IMR-90 (cell line): ENCODE results near the gene BAHD1. TPM values are rescaled to one million over a fixed set of nuclear protein-coding genes. Genes with fewer than 3 reads are reported as not detected.
"Not testable (repeated sequence)": the region's sequence is repeated elsewhere in the genome, so short reads cannot be mapped to it uniquely, and the experiment has no call there.

Experiments used
- ATAC-seq: fragments of 200-7000 bp; cut with Tn5 transposase; 2 replicates; pipeline ENCODE4 v1.9.1; 2020; ENCODE audit warnings: low read depth, mild to moderate bottlenecking, moderate library complexity
- BruUV-seq: library from RNA; stranded (reverse); fragments of 400-500 nt; replicated peaks from 2 replicates; lab custom pipeline; 2021; lab: Mats Ljungman, UMichigan
- CTCF ChIA-PET: fragments of 300-600 bp; formaldehyde crosslinking; extraction: SDS; loops from one replicate; lab custom pipeline; 2021; ENCODE audit warnings: antibody characterized with exemption; lab: Yijun Ruan, JAX
- POLR2A ChIA-PET: fragments of 300-600 bp; sonication (Branson Sonifier 250); formaldehyde crosslinking; loops from one replicate; lab custom pipeline; 2022; ENCODE audit warnings: antibody characterized with exemption; ENCODE audit not compliant: unreplicated experiment; lab: Charles Lee
- DNase-seq: peaks from one replicate; pipeline ENCODE4 v3.0.0; 2013
- H2AFZ ChIP-seq: replicated peaks from 2 replicates; pipeline ENCODE3; 2013; ENCODE audit warnings: low read length, mild to moderate bottlenecking; ENCODE audit not compliant: poor library complexity
- H2AK5ac ChIP-seq: 2 replicates; pipeline ENCODE4 v1.6.1; 2013; ENCODE audit warnings: low read depth, low read length, inconsistent platforms
- H2AK9ac ChIP-seq: replicated peaks from 2 replicates; pipeline ENCODE3; 2013; ENCODE audit warnings: mild to moderate bottlenecking, low read depth, low read length, moderate library complexity; ENCODE audit not compliant: poor library complexity
- H2BK120ac ChIP-seq: 2 replicates; pipeline ENCODE4 v1.6.1; 2013; ENCODE audit warnings: low read depth, low read length, inconsistent platforms
- H2BK15ac ChIP-seq: 3 replicates; pipeline ENCODE4 v1.6.1; 2013; ENCODE audit warnings: low read depth, low read length, inconsistent platforms
- H2BK20ac ChIP-seq: 2 replicates; pipeline ENCODE4 v1.6.1; 2013; ENCODE audit warnings: low read depth, mild to moderate bottlenecking, inconsistent platforms, low read length, moderate library complexity
- H2BK5ac ChIP-seq: 2 replicates; pipeline ENCODE4 v1.6.1; 2013; ENCODE audit warnings: mild to moderate bottlenecking, low read depth, low read length, inconsistent platforms; ENCODE audit not compliant: poor library complexity, severe bottlenecking
- H3K14ac ChIP-seq: replicated peaks from 2 replicates; pipeline ENCODE4 v1.6.1; 2013; ENCODE audit warnings: low read depth, low read length, inconsistent platforms
- H3K18ac ChIP-seq: 2 replicates; pipeline ENCODE4 v1.6.1; 2013; ENCODE audit warnings: low read depth, low read length, control low read depth
- H3K23ac ChIP-seq: 2 replicates; pipeline ENCODE4 v1.6.1; 2013; ENCODE audit warnings: low read depth, low read length, inconsistent platforms
- H3K27ac ChIP-seq: 2 replicates; pipeline ENCODE4 v1.5.1; 2013; ENCODE audit warnings: mild to moderate bottlenecking, control low read depth, low read length; ENCODE audit not compliant: insufficient read depth
- H3K27me3 ChIP-seq: 2 replicates; pipeline ENCODE4 v1.6.1; 2013; ENCODE audit warnings: low read length; ENCODE audit not compliant: control insufficient read depth, insufficient read depth
- H3K36me3 ChIP-seq: 2 replicates; pipeline ENCODE4 v1.6.1; 2013; ENCODE audit warnings: low read length, mixed read lengths; ENCODE audit not compliant: control insufficient read depth, insufficient read depth
- H3K4ac ChIP-seq: 2 replicates; pipeline ENCODE4 v1.6.1; 2013; ENCODE audit warnings: low read depth, low read length, inconsistent platforms
- H3K4me1 ChIP-seq: 2 replicates; pipeline ENCODE4 v1.6.1; 2013; ENCODE audit warnings: low read length, mixed read lengths; ENCODE audit not compliant: control insufficient read depth, insufficient read depth
- H3K4me2 ChIP-seq: 2 replicates; pipeline ENCODE4 v1.6.1; 2013; ENCODE audit warnings: low read depth, mild to moderate bottlenecking, control low read depth, low read length, moderate library complexity
- H3K4me3 ChIP-seq: 2 replicates; pipeline ENCODE4 v1.5.1; 2013; ENCODE audit warnings: low read depth, mild to moderate bottlenecking, control low read depth, low read length, moderate library complexity; ENCODE audit not compliant: insufficient read depth
- H3K56ac ChIP-seq: 2 replicates; pipeline ENCODE4 v1.6.1; 2013; ENCODE audit warnings: low read length, inconsistent platforms; ENCODE audit not compliant: insufficient read depth; ENCODE audit errors: extremely low read depth
- H3K79me1 ChIP-seq, 2 experiments: 2 replicates each; pipeline ENCODE4 v1.6.1; 2013; ENCODE audit warnings: low read length in 2 of 2, inconsistent platforms in 1 of 2, low read depth in 1 of 2
- H3K9ac ChIP-seq: 2 replicates; pipeline ENCODE4 v1.6.1; 2013; ENCODE audit warnings: low read depth, low read length, control low read depth
- H3K9me1 ChIP-seq: 2 replicates; pipeline ENCODE4 v1.6.1; 2013; ENCODE audit warnings: low read length, inconsistent platforms; ENCODE audit not compliant: insufficient read depth
- H3K9me3 ChIP-seq: 2 replicates; pipeline ENCODE4 v1.6.1; 2013; ENCODE audit warnings: low read length; ENCODE audit not compliant: control insufficient read depth, insufficient read depth
- H4K20me1 ChIP-seq: 2 replicates; pipeline ENCODE4 v1.6.1; 2013; ENCODE audit warnings: low read length, inconsistent platforms; ENCODE audit not compliant: insufficient read depth
- H4K5ac ChIP-seq: 2 replicates; pipeline ENCODE4 v1.6.1; 2013; ENCODE audit warnings: mild to moderate bottlenecking, low read depth, low read length, control low read depth
- H4K8ac ChIP-seq, 2 experiments: 2 replicates each; pipeline ENCODE4 v1.6.1; 2013; ENCODE audit warnings: low read depth in 2 of 2, low read length in 2 of 2, control low read depth in 1 of 2, inconsistent platforms in 1 of 2
- H4K91ac ChIP-seq: 2 replicates; pipeline ENCODE4 v1.6.1; 2013; ENCODE audit warnings: low read depth, low read length, inconsistent platforms; ENCODE audit not compliant: insufficient read depth
- WGBS, 2 experiments: methylation state at CpG; one replicate each; pipeline versions ENCODE4 v1.1.5 to v1.1.7; 2013; ENCODE audit warnings: missing lambda C conversion rate in 2 of 2; ENCODE audit not compliant: insufficient read length in 1 of 2; ENCODE audit errors: extremely low coverage in 2 of 2; 5-methylcytosine and 5-hydroxymethylcytosine counted together
- dilution Hi-C: fragments of 300-500 bp; cut with HindIII; formaldehyde crosslinking; loops from one replicate; pipeline ENCODE4 v1.14.3; 2018; ENCODE audit warnings: low sequenced_read_pairs; ENCODE audit not compliant: unreplicated experiment
- in situ Hi-C: fragments of 300-500 bp; cut with MboI; formaldehyde crosslinking; loops from 3 replicates; pipeline ENCODE4 v1.14.3; 2019; ENCODE audit warnings: low sequenced_read_pairs, inconsistent platforms, mixed read lengths
- intact Hi-C: fragments of 100-400 bp; cut with micrococcal nuclease; formaldehyde crosslinking; loops from 2 replicates; pipeline ENCODE4 v1.10.0; 2022
- polyA plus RNA-seq, 3 experiments: library from polyadenylated mRNA; depleted of rRNA; stranded (reverse); fragments of >200 nt; gene quantifications; 2 replicates each; pipeline ENCODE4 v1.2.3, GENCODE V29; 2012; ENCODE audit warnings: low replicate concordance in 1 of 3
- total RNA-seq: library from RNA; depleted of rRNA; stranded (reverse); fragments of >200 nt; gene quantifications from 2 replicates; pipeline ENCODE4 v1.2.3, GENCODE V29; 2012

Gene BAHD1
- total and polyA plus RNA-seq, 2 of the 4 experiments (the other 2 are of a cell fraction) = 3.0 to 8.7 TPM

DNA sequence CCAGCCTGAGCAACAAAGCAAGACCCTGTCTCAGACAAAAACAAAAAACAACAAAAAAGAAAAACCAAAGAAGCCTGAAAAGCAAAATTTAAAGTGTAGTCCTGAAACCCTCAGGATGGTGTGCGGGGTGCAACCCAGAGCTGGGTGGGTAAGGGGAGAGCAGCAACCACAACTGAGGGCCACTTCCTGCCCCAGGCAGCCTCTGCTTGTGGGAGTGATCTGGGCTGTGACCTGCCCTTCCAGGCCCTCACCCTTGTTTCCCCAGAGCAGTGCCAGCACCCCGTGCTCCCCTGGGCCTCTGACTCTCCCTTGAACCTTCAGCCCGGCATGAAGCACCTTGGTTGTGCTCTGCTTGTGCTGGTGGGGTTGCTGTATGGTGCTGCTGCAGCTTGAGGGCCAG, 13.2 kb downstream of the BAHD1 start:
- H3K4me1 ChIP-seq = peaks cover 14% of the 10 kb centered on the region
- H2AK5ac ChIP-seq = peak overlapping the region; percentile 80
- intact Hi-C loops, H3K36me3 ChIP-seq, H2AK9ac ChIP-seq, H3K18ac ChIP-seq, H3K27ac ChIP-seq, H3K9ac ChIP-seq, dilution Hi-C loops, POLR2A ChIA-PET, H3K14ac ChIP-seq, H2BK20ac ChIP-seq, DNase-seq, H2BK5ac ChIP-seq, H4K5ac ChIP-seq, H4K91ac ChIP-seq, H3K4me2 ChIP-seq, H3K56ac ChIP-seq, H3K4ac ChIP-seq, H2AFZ ChIP-seq, H4K8ac ChIP-seq, H2BK15ac ChIP-seq, H3K27me3 ChIP-seq, BruUV-seq, H3K23ac ChIP-seq, H3K4me3 ChIP-seq, H3K9me3 ChIP-seq, ATAC-seq, H2BK120ac ChIP-seq, in situ Hi-C loops: not testable (repeated sequence)
- peaks cover 82% of the 10 kb centered on the region for H4K20me1 ChIP-seq
- peaks cover 29% of the 10 kb centered on the region for H3K9me1 ChIP-seq
- CTCF ChIA-PET = interaction anchor here (1.5 kb wide), 1 partner anchor 9 kb away, joined by 3 read pairs; no protein-coding TSS in a partner anchor
- peaks cover 36 to 81% of the 10 kb centered on the region in 2 experiments for H3K79me1 ChIP-seq
- no CpG with 5 or more reads among the region's 3 CpGs for WGBS, 2 experiments
